Pancreas (tissue), 10 donors: ENCODE results near the gene AKT1. TPM values are rescaled to one million over a fixed set of nuclear protein-coding genes. Genes with fewer than 3 reads are reported as not detected.

Source experiments
- ATAC-seq, 4 donors: fragments of 200-7000 bp; cut with Tn5 transposase; one replicate each; pipeline versions ENCODE4 v1.8.0 to v1.9.1; 2020; ENCODE audit warnings: mild to moderate bottlenecking in 4 of 4, moderate library complexity in 4 of 4
- DNase-seq, 6 donors: peaks; one replicate each; pipeline ENCODE4 v3.0.0-alpha.2; 2020
- FAIRE-seq: peaks from 2 replicates; lab custom pipeline; 2012; peaks lifted over from hg19 to GRCh38; lab: Jason Lieb, UNC
- H3K27ac ChIP-seq, 4 donors: fragments of 200-600 bp; sonication (generic); 1 replicate in 3 of 4; 2 replicates in 1 of 4; pipeline versions ENCODE4 v1.5.0 to v1.8.0; 2020
- H3K27me3 ChIP-seq, 4 donors: fragments of 200-600 bp; one replicate each; pipeline ENCODE4 v1.8.0; 2021
- H3K36me3 ChIP-seq, 3 donors: fragments of 200-600 bp; sonication (generic) in 1 of 3; one replicate each; pipeline versions ENCODE4 v1.5.0 to v1.8.0; 2020 to 2021
- H3K4me1 ChIP-seq, 3 donors: fragments of 200-600 bp; one replicate each; pipeline ENCODE4 v1.8.0; 2021
- H3K4me3 ChIP-seq, 4 donors: fragments of 200-600 bp; sonication (generic) in 2 of 4; one replicate each; pipeline versions ENCODE4 v1.5.0 to v1.8.0; 2020 to 2021
- H3K9me3 ChIP-seq, 4 donors: fragments of 200-600 bp; one replicate each; pipeline ENCODE4 v1.8.0; 2021
- WGBS, 2 donors: extraction: QIAGEN DNeasy Blood & Tissue Kit; methylation state at CpG; one replicate each; pipeline ENCODE4 v1.1.7; 2013; 5-methylcytosine and 5-hydroxymethylcytosine counted together
- intact Hi-C, 3 donors: fragments of 100-400 bp; cut with DNase I; formaldehyde crosslinking; loops; one replicate each; pipeline versions ENCODE4 v1.11.1 to v1.14.2; 2022
- polyA plus RNA-seq, 2 donors: library from polyadenylated mRNA; stranded (reverse); fragments of 200-250 nt; gene quantifications; one replicate each; pipeline ENCODE4 v1.2.3, GENCODE V29; 2013
- total RNA-seq, 6 donors: library from RNA; stranded (reverse); fragmentation: NEBNext Ultra II Directional in 4 of 6; extraction: Animal tissue kit (Norgen Biotek cat#: 25700) in 4 of 6; gene quantifications; one replicate each; pipeline versions ENCODE4 v1.2.1 to v1.2.4, GENCODE V29; 2021 to 2023
- TF ChIP-seq, protein P1 (sequence below), 4 donors: fragments of 200-600 bp; sonication (generic) in 3 of 4; IDR thresholded peaks; one replicate each; pipeline versions ENCODE4 v1.5.0 to v1.8.0; 2021; ENCODE audit warnings: antibody characterized with exemption in 4 of 4
- donor health status: healthy with polysubstance abuse.
- donor health status: DM: no; HTN: no; CAD: no; lungs with moderate emphysema.
- donor health status: DM: no; HTN: no; CAD: no.
- donor health status: control.
- donor health status: control.
- donor health status: Bipolar disorder and iron deficiency.
- donor health status: DM: yes; HTN: yes; CAD: no.
- donor health status: DM: no; HTN: no; CAD: no.
- donor health status: DM: no; HTN: no; CAD: no.
- donor health status: DM: yes; HTN: yes; CAD: no.

Gene AKT1
- total and polyA plus RNA-seq, 8 donors = 70.0 to 106 (median 84.6) TPM

DNA sequence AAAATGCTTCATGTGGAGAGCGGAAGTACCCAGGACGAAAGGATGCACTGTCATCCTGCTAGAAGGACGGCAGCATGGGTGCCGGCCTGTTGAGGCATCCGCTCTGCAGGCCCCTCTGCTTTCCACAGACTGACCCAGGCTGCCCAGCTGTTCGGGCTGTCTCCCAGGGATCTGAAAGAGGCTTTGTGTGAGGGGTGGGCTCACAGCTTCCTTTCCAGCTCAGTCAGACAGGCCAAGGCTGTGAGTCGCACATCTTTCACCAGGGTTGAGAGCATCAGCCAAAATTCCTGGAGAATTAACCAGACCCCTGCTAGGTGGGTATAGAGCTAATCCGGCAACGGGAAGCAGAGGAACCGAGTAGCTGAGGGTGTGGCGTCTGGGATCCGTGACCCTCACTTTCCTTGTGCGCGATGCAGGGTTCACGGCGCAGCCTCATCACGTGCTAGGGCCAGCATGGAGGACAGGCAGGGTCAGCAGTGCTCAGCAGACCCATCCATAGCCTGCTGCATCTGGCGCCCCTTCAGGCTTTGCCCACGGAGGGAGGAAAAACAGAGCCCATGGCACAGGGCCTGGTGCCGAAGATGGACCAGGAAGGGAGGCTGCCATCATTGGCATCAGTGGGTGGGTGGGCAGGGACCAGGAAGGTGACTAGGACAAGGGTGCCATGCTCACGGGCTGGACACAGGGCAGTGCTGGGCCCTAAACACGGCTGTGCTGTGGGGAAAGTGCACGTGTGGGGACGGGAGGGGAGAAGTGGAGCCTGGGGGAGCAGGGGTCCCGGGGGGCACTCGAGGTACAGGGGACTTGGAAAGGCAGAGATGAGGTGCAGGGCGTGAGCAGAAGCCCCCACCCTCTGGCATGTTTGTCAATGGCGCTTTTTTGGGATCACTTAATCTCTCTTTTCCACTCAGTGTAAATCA lies 51.8 kb downstream of the AKT1 start:
- FAIRE-seq = no peak
- WGBS, 2 donors = 91 to 92% methylated on average over 28 of the region's 28 CpGs
- intact Hi-C loops = no loop called here
- H3K36me3 ChIP-seq = no peaks in the 10 kb centered on the region
- no peaks in the 10 kb centered on the region for H3K27me3 ChIP-seq
- no peak overlapping the region for H3K4me3 ChIP-seq
- H3K4me1 ChIP-seq = peaks cover 0 to 3% (median 0%) of the 10 kb centered on the region in 3 donors
- no peak overlapping the region for H3K27ac ChIP-seq
- TF ChIP-seq, protein P1, sequence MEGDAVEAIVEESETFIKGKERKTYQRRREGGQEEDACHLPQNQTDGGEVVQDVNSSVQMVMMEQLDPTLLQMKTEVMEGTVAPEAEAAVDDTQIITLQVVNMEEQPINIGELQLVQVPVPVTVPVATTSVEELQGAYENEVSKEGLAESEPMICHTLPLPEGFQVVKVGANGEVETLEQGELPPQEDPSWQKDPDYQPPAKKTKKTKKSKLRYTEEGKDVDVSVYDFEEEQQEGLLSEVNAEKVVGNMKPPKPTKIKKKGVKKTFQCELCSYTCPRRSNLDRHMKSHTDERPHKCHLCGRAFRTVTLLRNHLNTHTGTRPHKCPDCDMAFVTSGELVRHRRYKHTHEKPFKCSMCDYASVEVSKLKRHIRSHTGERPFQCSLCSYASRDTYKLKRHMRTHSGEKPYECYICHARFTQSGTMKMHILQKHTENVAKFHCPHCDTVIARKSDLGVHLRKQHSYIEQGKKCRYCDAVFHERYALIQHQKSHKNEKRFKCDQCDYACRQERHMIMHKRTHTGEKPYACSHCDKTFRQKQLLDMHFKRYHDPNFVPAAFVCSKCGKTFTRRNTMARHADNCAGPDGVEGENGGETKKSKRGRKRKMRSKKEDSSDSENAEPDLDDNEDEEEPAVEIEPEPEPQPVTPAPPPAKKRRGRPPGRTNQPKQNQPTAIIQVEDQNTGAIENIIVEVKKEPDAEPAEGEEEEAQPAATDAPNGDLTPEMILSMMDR (IDR thresholded peaks at IDR 0.05) = no peak
- no peak for ATAC-seq
- DNase-seq = peak in 2 of 6 donors; percentile 13 to 46
- H3K9me3 ChIP-seq = no peaks in the 10 kb centered on the region

DNA sequence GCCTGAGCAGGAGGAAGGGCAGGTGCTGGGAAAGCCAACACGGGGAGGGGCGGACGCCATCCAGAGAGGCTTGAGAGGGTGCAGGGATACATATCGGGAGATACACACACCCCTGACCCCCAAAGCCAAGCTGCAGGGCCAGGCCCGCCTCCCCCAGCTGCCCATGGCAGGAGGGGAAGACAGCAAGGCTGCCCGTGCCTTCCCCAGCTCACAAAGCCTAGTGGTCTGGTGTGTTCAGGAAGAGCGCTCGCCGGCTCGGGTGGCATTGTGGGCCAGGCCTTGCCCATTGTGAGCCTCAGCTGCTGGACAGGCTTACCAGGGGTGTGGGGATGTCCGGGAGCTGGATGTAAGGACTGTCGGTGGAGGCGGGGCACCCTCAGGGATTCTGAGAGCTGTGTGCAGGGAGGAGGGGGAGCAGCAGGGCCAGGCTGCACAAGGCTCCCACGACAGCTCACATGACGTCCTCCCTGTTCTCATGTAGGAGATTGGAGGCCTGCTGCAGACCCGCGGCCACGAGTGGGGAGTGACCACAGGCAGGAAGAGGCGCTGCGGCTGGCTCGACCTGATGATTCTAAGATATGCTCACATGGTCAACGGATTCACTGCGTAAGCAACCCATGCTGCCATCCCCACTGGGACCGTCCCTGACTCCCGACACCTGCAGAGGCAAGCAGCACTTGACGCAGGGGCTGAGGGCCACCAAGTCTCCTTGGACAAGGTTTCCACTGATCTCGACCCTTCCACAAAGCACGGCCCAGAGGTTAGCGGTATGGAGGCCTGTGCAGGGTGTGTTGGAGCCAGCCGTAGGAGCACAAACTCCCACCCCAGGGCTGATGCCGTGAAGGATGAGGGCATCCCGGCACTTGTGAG lies 52.7 kb downstream of the AKT1 start:
- 91 to 94% methylated on average over 32 of the region's 32 CpGs for WGBS, 2 donors
- peak in 2 of 6 donors; percentile 22 to 68 for DNase-seq
- no peaks in the 10 kb centered on the region for H3K9me3 ChIP-seq
- no peaks in the 10 kb centered on the region for H3K36me3 ChIP-seq
- no peaks in the 10 kb centered on the region for H3K27me3 ChIP-seq
- H3K27ac ChIP-seq = no peak overlapping the region
- H3K4me1 ChIP-seq = peaks cover 0 to 3% (median 0%) of the 10 kb centered on the region in 3 donors
- no peak overlapping the region for H3K4me3 ChIP-seq
- ATAC-seq = no peak
- intact Hi-C loops = no loop called here
- TF ChIP-seq, protein P1 (IDR thresholded peaks at IDR 0.05) = no peak
- FAIRE-seq = no peak

DNA sequence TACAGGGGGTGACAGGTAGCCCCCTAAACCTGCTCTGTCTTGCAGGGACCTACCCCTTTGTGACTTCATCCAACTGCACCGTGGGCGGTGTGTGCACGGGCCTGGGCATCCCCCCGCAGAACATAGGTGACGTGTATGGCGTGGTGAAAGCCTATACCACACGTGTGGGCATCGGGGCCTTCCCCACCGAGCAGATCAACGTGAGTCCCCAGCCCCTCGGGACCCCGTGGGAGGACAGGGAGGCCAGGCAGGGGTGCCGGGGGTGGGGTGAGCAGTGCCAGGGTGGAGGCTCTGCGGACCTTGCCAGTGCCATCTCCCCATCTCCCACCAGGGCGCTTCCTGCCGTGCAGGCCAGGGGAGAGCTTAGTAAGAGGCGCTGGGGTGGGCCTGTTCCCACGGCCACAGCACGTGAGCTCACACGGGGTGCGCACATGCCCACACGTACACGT lies 53.7 kb downstream of the AKT1 start:
- Histone ChIP-seq H3K27ac (no peak overlapping the region), H3K4me1 (no peaks in the 10 kb centered on the region), H3K27me3 (no peaks in the 10 kb centered on the region), H3K36me3 (no peaks in the 10 kb centered on the region), H3K9me3 (no peaks in the 10 kb centered on the region), H3K4me3 (no peak overlapping the region)
- DNase-seq (peak in 2 of 6 donors; percentile 18 to 73), ATAC-seq (no peak), FAIRE-seq (no peak)
- intact Hi-C loops = no loop called here
- WGBS, 2 donors = 94 to 95% methylated on average over 23 of the region's 23 CpGs
- TF ChIP-seq, protein P1 (IDR thresholded peaks at IDR 0.05) = no peak

DNA sequence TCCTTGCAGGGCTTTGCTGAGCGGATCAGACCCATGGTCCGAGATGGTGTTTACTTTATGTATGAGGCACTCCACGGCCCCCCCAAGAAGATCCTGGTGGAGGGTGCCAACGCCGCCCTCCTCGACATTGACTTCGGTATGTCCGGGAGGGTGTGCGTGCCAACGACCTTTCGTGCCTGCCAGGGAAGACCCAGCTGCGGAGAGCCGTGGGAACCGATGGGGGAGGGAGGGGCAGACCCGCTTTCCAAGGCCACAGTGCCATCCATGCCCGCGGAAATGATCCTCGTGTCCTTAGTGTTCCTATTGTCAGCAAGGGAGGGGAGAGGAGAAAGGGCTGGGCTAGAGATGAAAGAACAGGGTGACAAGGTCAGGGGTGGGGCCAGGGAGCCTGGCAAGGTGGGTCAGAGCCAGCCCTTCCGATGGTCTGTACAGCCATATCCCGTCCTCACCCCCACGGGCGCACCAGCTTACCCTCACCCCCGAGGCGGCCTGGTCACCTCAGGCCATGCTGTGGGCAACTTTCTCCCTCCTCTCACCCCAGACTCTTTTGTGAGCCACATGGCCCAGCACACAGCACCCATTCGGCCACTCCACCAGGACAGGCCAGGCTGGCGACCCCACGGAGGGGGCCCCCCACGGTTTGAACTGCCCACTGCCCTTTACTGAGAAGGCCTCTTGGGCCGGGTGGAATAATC lies 54.3 kb downstream of the AKT1 start:
- TF ChIP-seq, protein P1 (IDR thresholded peaks at IDR 0.05) = no peak
- no peaks in the 10 kb centered on the region for H3K4me1 ChIP-seq
- intact Hi-C loops = no loop called here
- DNase-seq = peak in 1 of 6 donors; percentile 24
- WGBS, 2 donors = 89 to 92% methylated on average over 29 of the region's 29 CpGs
- H3K36me3 ChIP-seq = no peaks in the 10 kb centered on the region
- no peaks in the 10 kb centered on the region for H3K27me3 ChIP-seq
- no peak overlapping the region for H3K27ac ChIP-seq
- no peak for ATAC-seq
- H3K9me3 ChIP-seq = no peaks in the 10 kb centered on the region
- H3K4me3 ChIP-seq = no peak overlapping the region
- FAIRE-seq = no peak
